PC-3 (cell line): ENCODE measurements around the gene LTA4H.

Experiments used
- EZH2 ChIP-seq: fragments of 300-600 bp; sonication (generic); IDR thresholded peaks from one replicate; pipeline ENCODE4 v1.6.1; 2017; ENCODE audit warnings: antibody characterized with exemption, mild to moderate bottlenecking, low read length; ENCODE audit not compliant: unreplicated experiment
- TF ChIP-seq, protein P1 (sequence below): fragments of 300-600 bp; sonication (generic); conservative IDR thresholded peaks from 2 replicates; pipeline ENCODE4 v1.5.1; 2017; ENCODE audit warnings: antibody characterized with exemption, low read depth, mild to moderate bottlenecking, low read length

GRCh38 chr12:96045566-96045965, 10.2 kb upstream of the LTA4H start:
- TF ChIP-seq, protein P1, sequence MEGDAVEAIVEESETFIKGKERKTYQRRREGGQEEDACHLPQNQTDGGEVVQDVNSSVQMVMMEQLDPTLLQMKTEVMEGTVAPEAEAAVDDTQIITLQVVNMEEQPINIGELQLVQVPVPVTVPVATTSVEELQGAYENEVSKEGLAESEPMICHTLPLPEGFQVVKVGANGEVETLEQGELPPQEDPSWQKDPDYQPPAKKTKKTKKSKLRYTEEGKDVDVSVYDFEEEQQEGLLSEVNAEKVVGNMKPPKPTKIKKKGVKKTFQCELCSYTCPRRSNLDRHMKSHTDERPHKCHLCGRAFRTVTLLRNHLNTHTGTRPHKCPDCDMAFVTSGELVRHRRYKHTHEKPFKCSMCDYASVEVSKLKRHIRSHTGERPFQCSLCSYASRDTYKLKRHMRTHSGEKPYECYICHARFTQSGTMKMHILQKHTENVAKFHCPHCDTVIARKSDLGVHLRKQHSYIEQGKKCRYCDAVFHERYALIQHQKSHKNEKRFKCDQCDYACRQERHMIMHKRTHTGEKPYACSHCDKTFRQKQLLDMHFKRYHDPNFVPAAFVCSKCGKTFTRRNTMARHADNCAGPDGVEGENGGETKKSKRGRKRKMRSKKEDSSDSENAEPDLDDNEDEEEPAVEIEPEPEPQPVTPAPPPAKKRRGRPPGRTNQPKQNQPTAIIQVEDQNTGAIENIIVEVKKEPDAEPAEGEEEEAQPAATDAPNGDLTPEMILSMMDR = no peak
- TF ChIP-seq EZH2 = no peak
